ENCODE data around the gene MINDY2. TPM values are rescaled to one million over a fixed set of nuclear protein-coding genes. Genes with fewer than 3 reads are reported as not detected.

The MINDY2 gene
- total and polyA plus RNA-seq, 2 experiments from 2014 or later = 36.3 to 47.9 TPM

- H3K4me1 ChIP-seq (ENCODE audit: insufficient read depth) = no peaks in the 10 kb centered on the region
- no peak overlapping the region for H3K27ac ChIP-seq (ENCODE audit: low read depth)
- H3K4me3 ChIP-seq = no peak overlapping the region
- peaks cover 79% of the 10 kb centered on the region for H3K36me3 Mint-ChIP-seq (ENCODE audit: low read depth)
- no peak overlapping the region for H3K4me2 ChIP-seq
- no peaks in the 10 kb centered on the region for H3K4me1 Mint-ChIP-seq
- no peak overlapping the region for H2AFZ ChIP-seq
- ATAC-seq = no peak
- H3K9me3 Mint-ChIP-seq = no peaks in the 10 kb centered on the region; the same call in 2 of the 3 replicates
- no peaks in the 10 kb centered on the region for H3K27me3 Mint-ChIP-seq (ENCODE audit: insufficient read depth, low read depth, poor library complexity)
- H3K27ac Mint-ChIP-seq = no peak overlapping the region
- 0 out of 2 replicates have a peak, but pooled peaks cover 3% of the 10 kb centered on the region for H3F3A ChIP-seq (replicated peaks; ENCODE audit: low read depth)
- peaks cover 15% of the 10 kb centered on the region for H3K79me2 ChIP-seq (replicated peaks; ENCODE audit: insufficient read depth)
- no peak overlapping the region for H3K4me3 Mint-ChIP-seq
- no peak for TF ChIP-seq STAT1 (IDR thresholded peaks at IDR 0.05; ENCODE audit: unreplicated experiment)
- no peak for TF ChIP-seq EZH2 (IDR thresholded peaks at IDR 0.05; ENCODE audit: low read depth, unreplicated experiment)
- TF ChIP-seq EZH2phosphoT487 (IDR thresholded peaks at IDR 0.05; ENCODE audit: unreplicated experiment) = no peak
- no peaks in the 10 kb centered on the region for H3K27me3 ChIP-seq (ENCODE audit: insufficient read depth)
- no peak for DNase-seq (ENCODE audit: low spot score)
- H4K20me1 ChIP-seq (replicated peaks; ENCODE audit: insufficient read depth) = peaks cover 9% of the 10 kb centered on the region; the same call in 1 of the 2 replicates
- peaks cover 70% of the 10 kb centered on the region for H3K36me3 ChIP-seq (ENCODE audit: insufficient read depth)
- H3K9me2 ChIP-seq (ENCODE audit: insufficient read depth) = no peaks in the 10 kb centered on the region
These were observed 127.1 kb downstream of the MINDY2 start for GRCh38 chr15:58898150-58898680.

GRCh38 chr15:58900631-58901030, 129.5 kb downstream of the MINDY2 start:
- Mint-ChIP-seq H3K36me3 (ENCODE audit: low read depth) (peaks cover 70% of the 10 kb centered on the region), H3K4me3 (no peak overlapping the region)
- TF ChIP-seq ZNF114 (CRISPR knock-in tag; IDR thresholded peaks at IDR 0.05) = no peak
- TF ChIP-seq JUNB (IDR thresholded peaks at IDR 0.05; ENCODE audit: unreplicated experiment) = no peak
- no peak for TF ChIP-seq NANOG (IDR thresholded peaks at IDR 0.05; ENCODE audit: borderline replicate concordance)
- no peak for TF ChIP-seq EZH2phosphoT487 (IDR thresholded peaks at IDR 0.05; ENCODE audit: unreplicated experiment)
- no peak for TF ChIP-seq STAT1 (IDR thresholded peaks at IDR 0.05; ENCODE audit: unreplicated experiment)
- TF ChIP-seq POLR2AphosphoS5 (IDR thresholded peaks at IDR 0.05; ENCODE audit: low read depth) = no peak
- no peak for TF ChIP-seq ZNF331 (CRISPR knock-in tag; IDR thresholded peaks at IDR 0.05; ENCODE audit: low read depth)
- no peak for TF ChIP-seq REST (IDR thresholded peaks at IDR 0.05; ENCODE audit: unreplicated experiment)
- TF ChIP-seq CTCF (conservative IDR thresholded peaks at IDR 0.05; ENCODE audit: low read depth in 2 of 2) = no peak
- no peak for TF ChIP-seq EZH2 (IDR thresholded peaks at IDR 0.05; ENCODE audit: low read depth, unreplicated experiment)
- no peak for TF ChIP-seq CREB1 (CRISPR knock-in tag; IDR thresholded peaks at IDR 0.05; ENCODE audit: low read depth)
- TF ChIP-seq, protein P1, sequence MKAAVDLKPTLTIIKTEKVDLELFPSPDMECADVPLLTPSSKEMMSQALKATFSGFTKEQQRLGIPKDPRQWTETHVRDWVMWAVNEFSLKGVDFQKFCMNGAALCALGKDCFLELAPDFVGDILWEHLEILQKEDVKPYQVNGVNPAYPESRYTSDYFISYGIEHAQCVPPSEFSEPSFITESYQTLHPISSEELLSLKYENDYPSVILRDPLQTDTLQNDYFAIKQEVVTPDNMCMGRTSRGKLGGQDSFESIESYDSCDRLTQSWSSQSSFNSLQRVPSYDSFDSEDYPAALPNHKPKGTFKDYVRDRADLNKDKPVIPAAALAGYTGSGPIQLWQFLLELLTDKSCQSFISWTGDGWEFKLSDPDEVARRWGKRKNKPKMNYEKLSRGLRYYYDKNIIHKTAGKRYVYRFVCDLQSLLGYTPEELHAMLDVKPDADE (IDR thresholded peaks at IDR 0.05) = no peak

More at GRCh38 chr15:58900631-58901030, 129.5 kb downstream of the MINDY2 start:
- no peak for ATAC-seq
- H3K27me3 Mint-ChIP-seq (ENCODE audit: insufficient read depth, low read depth, poor library complexity) = peaks cover 2% of the 10 kb centered on the region
- Histone ChIP-seq H3K79me2 (replicated peaks; ENCODE audit: insufficient read depth) (peaks cover 38% of the 10 kb centered on the region), H3K4me3 (no peak overlapping the region), H3K27ac (ENCODE audit: low read depth) (no peak overlapping the region), H2AFZ (no peak overlapping the region), H3K36me3 (ENCODE audit: insufficient read depth) (peaks cover 53% of the 10 kb centered on the region), H3K4me2 (no peak overlapping the region), H4K20me1 (replicated peaks; ENCODE audit: insufficient read depth) (peaks cover 13% of the 10 kb centered on the region; the same call in 1 of the 2 replicates), H3F3A (replicated peaks; ENCODE audit: low read depth) (0 out of 2 replicates have a peak, but pooled peaks cover 3% of the 10 kb centered on the region), H3K9me2 (ENCODE audit: insufficient read depth) (no peaks in the 10 kb centered on the region), H3K27me3 (ENCODE audit: insufficient read depth) (no peaks in the 10 kb centered on the region), H3K4me1 (ENCODE audit: insufficient read depth) (no peaks in the 10 kb centered on the region)
- no peaks in the 10 kb centered on the region for H3K9me3 Mint-ChIP-seq
- no peaks in the 10 kb centered on the region for H3K4me1 Mint-ChIP-seq
- no peak for DNase-seq (ENCODE audit: low spot score)
- H3K27ac Mint-ChIP-seq = no peak overlapping the region
